ENCODE data around the gene CPNE4.

- TF ChIP-seq, protein P1, sequence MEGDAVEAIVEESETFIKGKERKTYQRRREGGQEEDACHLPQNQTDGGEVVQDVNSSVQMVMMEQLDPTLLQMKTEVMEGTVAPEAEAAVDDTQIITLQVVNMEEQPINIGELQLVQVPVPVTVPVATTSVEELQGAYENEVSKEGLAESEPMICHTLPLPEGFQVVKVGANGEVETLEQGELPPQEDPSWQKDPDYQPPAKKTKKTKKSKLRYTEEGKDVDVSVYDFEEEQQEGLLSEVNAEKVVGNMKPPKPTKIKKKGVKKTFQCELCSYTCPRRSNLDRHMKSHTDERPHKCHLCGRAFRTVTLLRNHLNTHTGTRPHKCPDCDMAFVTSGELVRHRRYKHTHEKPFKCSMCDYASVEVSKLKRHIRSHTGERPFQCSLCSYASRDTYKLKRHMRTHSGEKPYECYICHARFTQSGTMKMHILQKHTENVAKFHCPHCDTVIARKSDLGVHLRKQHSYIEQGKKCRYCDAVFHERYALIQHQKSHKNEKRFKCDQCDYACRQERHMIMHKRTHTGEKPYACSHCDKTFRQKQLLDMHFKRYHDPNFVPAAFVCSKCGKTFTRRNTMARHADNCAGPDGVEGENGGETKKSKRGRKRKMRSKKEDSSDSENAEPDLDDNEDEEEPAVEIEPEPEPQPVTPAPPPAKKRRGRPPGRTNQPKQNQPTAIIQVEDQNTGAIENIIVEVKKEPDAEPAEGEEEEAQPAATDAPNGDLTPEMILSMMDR (IDR thresholded peaks at IDR 0.05): no peak
- TF ChIP-seq POLR2A (IDR thresholded peaks at IDR 0.05) (no peak), POLR2AphosphoS5 (IDR thresholded peaks at IDR 0.05; ENCODE audit: insufficient read depth in 1 of 2, low read depth in 1 of 2) (no peak)
These were observed 39.0 kb upstream of the CPNE4 start for GRCh38 chr3:132073771-132074170.

All from vagina (tissue), 2 donors.